Right ventricle myocardium inferior (tissue), 1 donor: ENCODE measurements around the gene GJB1. TPM values are rescaled to one million over a fixed set of nuclear protein-coding genes. Genes with fewer than 3 reads are reported as not detected.

Experiments used
- ATAC-seq: fragments of 200-7000 bp; cut with Tn5 transposase; one replicate; pipeline ENCODE4 v1.9.1; 2020; ENCODE audit warnings: mild to moderate bottlenecking, moderate library complexity
- DNase-seq: peaks from one replicate; pipeline ENCODE4 v3.0.0; 2021; ENCODE audit errors: missing footprints
- intact Hi-C: fragments of 100-400 bp; cut with DNase I; formaldehyde crosslinking; loops from one replicate; pipeline ENCODE4 v1.11.0; 2022
- total RNA-seq: library from RNA; stranded (reverse); fragmentation: NEBNext Ultra II Directional; extraction: Animal tissue kit (Norgen Biotek cat#: 25700); gene quantifications from one replicate; pipeline ENCODE4 v1.2.1, GENCODE V29; 2021
- donor health status: DM: no; HTN: yes; CAD: no; lungs with severe emphysema.

The GJB1 gene
- total RNA-seq, 1 donor from 2014 or later = not detected

GRCh38 chrX:71212536-71212935, 10.5 kb upstream of the GJB1 start:
- ATAC-seq = no peak

GRCh38 chrX:71214152-71214551, 8.9 kb upstream of the GJB1 start:
- no peak for ATAC-seq
- intact Hi-C loops = no loop called here

More at GRCh38 chrX:71212536-71212935, 10.5 kb upstream of the GJB1 start:
- intact Hi-C loops = no loop called here
- DNase-seq = no peak

GRCh38 chrX:71214604-71215337, 8.3 kb upstream of the GJB1 start:
- ATAC-seq (no peak), DNase-seq (no peak)

More at GRCh38 chrX:71214152-71214551, 8.9 kb upstream of the GJB1 start:
- no peak for DNase-seq

GRCh38 chrX:71215338-71215912, 7.6 kb upstream of the GJB1 start:
- no peak for DNase-seq

More at GRCh38 chrX:71214604-71215337, 8.3 kb upstream of the GJB1 start:
- intact Hi-C loops = no loop called here

GRCh38 chrX:71216485-71216884, 6.5 kb upstream of the GJB1 start:
- DNase-seq (no peak), ATAC-seq (no peak)
- intact Hi-C loops = no loop called here

More at GRCh38 chrX:71215338-71215912, 7.6 kb upstream of the GJB1 start:
- intact Hi-C loops = no loop called here
- ATAC-seq = no peak

- ATAC-seq = no peak
- intact Hi-C loops = no loop called here
Observed at GRCh38 chrX:71217298-71217697, 5.7 kb upstream of the GJB1 start.

GRCh38 chrX:71221145-71221544, 1.9 kb upstream of the GJB1 start:
- DNase-seq = no peak
- ATAC-seq = no peak
- intact Hi-C loops = no loop called here

More at GRCh38 chrX:71217298-71217697, 5.7 kb upstream of the GJB1 start:
- DNase-seq = no peak

GRCh38 chrX:71224098-71224708, 1.2 kb downstream of the GJB1 start:
- intact Hi-C loops = no loop called here
- DNase-seq (no peak), ATAC-seq (no peak)

- no peak for DNase-seq
- intact Hi-C loops = no loop called here
- no peak for ATAC-seq
Observed at GRCh38 chrX:71225009-71225408, 2.0 kb downstream of the GJB1 start.

GRCh38 chrX:71225676-71226075, 2.7 kb downstream of the GJB1 start:
- intact Hi-C loops = no loop called here
- ATAC-seq = no peak
- DNase-seq = no peak

GRCh38 chrX:71227370-71228062, 4.5 kb downstream of the GJB1 start:
- ATAC-seq (no peak), DNase-seq (no peak)
- intact Hi-C loops = no loop called here

- DNase-seq (no peak), ATAC-seq (no peak)
- intact Hi-C loops = no loop called here
Observed at GRCh38 chrX:71228063-71228642, 5.1 kb downstream of the GJB1 start.

- DNase-seq (no peak), ATAC-seq (no peak)
- intact Hi-C loops = no loop called here
Observed at GRCh38 chrX:71235482-71235881, 12.5 kb downstream of the GJB1 start.

- DNase-seq (no peak), ATAC-seq (no peak)
- intact Hi-C loops = no loop called here
Observed at GRCh38 chrX:71236836-71237235, 13.8 kb downstream of the GJB1 start.

- ATAC-seq (no peak), DNase-seq (no peak)
- intact Hi-C loops = no loop called here
Observed at GRCh38 chrX:71239781-71240180, 16.8 kb downstream of the GJB1 start.

GRCh38 chrX:71241301-71241700, 18.3 kb downstream of the GJB1 start:
- intact Hi-C loops = no loop called here
- ATAC-seq = no peak

GRCh38 chrX:71244359-71245128, 21.5 kb downstream of the GJB1 start:
- intact Hi-C loops = no loop called here
- no peak for DNase-seq
- no peak for ATAC-seq

More at GRCh38 chrX:71241301-71241700, 18.3 kb downstream of the GJB1 start:
- no peak for DNase-seq

GRCh38 chrX:71245159-71245558, 22.1 kb downstream of the GJB1 start:
- DNase-seq (no peak), ATAC-seq (no peak)
- intact Hi-C loops = no loop called here
